Measurements from ENCODE around the gene GABPB1.
A peak's percentile ranks its signal among the peaks of the same experiment; 100 is the strongest.

The GABPB1 gene

DNA sequence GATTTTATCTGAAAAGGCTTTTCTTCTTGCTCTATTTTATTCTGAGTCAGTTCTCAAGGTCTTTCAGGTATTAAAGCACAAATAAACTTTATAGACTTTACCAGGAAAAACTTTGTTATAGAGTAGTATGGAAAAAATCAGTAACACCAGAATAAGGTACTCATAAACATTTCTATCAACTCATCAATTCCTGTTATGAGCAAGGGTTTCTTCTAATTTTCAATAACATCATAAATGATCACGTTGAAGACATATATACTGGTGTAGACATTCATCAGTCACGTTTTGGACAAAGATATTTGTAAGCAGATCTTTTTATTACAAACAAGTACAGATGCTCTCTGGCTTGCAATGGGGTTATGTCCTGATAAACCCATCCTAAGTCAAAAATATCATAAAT is 79.9 kb downstream of the GABPB1 start:
- no peak for DNase-seq

DNA sequence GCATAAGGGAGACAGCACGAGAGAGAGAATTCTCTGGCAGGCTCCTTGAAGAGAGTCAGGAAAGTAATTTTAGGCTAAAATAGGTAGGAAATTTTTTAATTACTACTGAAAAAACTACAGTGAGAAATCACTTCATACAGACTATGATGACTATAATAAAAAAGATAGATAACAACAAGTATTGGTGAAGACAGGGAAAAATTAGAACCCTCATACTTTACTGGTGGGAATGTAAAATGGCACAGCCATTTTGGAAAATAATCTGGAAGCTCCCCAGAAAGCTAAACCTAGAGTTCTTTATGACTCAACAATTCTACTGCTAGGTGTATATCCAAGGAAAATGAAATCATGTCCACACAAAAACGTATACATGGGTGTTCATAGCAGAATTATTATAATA is 87.4 kb downstream of the GABPB1 start:
- no peak for DNase-seq

DNA sequence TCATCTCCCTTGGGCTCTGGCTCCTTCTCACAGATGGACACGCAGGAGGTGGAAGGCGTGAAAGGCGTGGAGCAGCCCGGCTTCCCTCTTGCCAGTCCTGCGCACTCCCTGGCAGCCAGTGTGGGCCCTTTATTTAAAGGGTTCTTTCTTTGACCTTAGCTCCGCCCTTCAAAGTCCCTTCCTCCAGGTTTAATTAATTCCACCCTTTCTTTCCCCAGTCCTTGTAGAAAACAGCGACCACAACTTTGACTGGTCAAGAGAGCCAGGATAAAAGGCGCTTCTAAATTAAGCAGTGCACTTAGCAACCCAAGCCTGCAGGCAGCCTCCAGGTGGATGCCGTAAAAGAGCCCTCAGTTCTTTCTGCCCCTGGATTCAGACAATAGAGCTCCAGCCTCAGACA is 89.4 kb downstream of the GABPB1 start, which contains the start of gene HDC:
Gene HDC (minus strand): TSS at position 107 of the 400 bp plus-strand sequence. CDS start 103 bp downstream, at position 4.
- no peak for DNase-seq

DNA sequence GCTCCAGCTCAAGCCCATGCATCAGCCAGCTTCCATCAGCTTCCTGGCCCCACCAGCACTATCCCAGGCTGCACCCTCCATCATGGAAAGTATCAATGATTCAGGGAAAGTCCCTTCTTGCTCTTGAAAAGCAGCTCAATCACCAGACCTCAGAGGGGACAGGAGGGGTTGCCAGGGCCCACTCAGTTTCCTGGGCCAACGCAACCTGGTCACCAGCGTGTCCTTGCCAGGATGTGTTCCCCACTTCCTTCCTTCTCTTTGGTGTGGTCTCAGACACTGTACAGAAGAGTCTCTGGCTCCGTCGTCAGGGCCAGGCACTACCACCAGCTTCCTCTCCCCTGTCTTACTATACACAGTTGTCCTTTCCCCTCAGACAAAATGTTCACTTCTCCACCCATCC is 92.5 kb downstream of the GABPB1 start:
- peak; percentile 70 for DNase-seq

DNA sequence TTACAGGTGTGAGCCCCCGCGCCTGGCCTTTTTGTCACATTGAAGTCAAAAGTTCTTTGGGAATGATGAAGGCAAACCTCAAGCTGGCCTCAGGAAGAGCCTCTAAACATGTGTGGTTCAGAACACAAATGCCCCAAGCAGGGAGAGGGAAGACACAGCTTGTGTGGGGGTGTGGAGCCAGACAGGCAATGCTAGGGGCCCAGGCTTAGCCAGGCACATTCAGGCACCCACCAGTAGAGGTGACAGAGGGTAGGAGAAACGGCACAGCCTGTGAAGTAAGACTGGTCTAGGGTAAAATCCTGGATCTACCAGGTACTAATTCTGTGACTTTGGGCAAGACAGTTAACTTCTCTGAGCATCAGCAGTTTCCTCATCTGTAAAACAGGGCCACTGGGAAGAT is 93.0 kb downstream of the GABPB1 start:
- DNase-seq, result peak; percentile 50

DNA sequence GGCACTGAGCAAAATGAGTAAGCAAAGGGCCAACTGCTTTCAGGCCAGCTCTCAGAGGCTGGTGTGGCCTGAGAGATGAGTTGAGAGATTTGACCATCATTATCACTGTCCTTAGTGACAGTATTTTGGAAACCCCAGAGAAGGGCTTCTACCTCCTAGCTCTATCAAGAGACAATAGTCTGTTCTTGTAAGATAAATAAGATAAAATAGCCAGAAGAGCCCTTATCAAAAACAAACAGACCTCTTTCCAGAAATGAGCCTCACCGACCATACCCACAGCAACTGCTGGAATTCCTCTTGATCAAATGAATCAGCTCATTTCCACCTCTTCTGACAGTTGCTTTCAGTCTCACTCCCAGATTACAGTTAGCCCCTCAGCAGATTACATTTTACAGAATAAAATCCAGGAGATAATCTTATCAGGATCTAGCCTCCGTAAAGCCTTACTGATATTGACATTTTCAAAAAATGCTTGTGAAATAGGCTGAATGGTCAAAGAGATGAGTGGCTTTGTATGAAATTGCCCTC is 94.0 kb downstream of the GABPB1 start:
- peak; percentile 31 for DNase-seq

DNA sequence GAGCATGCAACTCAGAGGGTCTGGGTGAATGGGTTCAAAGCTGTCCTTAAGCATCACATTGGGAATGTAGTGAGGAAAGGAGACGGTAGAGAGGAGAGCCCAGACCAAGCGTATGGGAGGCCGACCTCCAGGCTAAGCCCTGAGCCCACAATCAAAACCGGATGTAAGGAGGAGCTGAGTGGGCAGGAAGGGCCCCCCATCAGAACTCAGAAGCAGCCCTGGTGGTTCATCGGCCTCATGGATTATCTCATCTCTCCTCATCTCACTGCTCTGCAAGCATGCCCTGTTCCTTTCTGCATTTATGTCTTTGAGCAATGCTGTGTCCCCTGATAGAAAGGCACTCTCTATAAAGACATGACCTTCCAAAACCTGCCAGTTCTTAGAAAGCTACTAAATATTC is 95.7 kb downstream of the GABPB1 start:
- DNase-seq, result no peak

DNA sequence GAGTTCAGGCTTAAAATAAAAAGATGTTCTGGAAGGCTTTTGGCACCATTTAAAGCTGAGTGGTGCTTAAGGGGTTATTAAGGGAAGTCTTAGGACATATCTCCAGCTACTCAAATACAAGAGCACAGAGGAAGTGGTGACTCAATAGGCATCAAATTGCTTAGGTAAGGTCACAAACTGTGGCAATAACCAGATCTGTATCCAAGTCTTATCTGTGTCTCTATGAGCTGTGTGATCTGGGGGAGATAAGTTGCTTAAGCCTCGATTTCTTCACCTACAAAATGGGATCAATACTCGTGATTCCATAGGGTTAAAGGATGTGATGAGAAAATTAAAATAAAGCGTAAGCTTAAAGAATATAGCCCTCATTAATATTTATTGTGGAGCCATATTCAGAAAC is 97.1 kb downstream of the GABPB1 start:
- no peak for DNase-seq

DNA sequence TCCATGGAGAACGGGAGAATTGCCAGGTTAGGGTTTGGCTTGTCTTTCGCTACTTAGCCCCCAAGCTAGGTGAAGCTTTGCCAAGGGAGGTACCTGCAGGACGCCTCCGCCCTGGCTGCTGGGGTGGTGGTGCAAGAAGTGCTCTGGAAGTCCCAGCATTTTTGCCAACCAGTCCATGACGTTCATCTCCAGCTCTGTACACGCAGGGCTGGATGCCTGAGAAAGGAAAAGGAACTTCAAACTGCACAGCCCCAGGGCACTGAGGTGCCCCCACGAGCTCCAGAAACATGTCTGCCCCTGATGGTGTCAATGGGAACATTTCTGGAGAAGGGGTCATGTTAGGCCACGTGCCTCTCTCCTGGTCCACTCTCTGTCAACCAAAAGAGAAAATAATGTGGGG is 97.7 kb downstream of the GABPB1 start:
- peak; percentile 17 for DNase-seq

DNA sequence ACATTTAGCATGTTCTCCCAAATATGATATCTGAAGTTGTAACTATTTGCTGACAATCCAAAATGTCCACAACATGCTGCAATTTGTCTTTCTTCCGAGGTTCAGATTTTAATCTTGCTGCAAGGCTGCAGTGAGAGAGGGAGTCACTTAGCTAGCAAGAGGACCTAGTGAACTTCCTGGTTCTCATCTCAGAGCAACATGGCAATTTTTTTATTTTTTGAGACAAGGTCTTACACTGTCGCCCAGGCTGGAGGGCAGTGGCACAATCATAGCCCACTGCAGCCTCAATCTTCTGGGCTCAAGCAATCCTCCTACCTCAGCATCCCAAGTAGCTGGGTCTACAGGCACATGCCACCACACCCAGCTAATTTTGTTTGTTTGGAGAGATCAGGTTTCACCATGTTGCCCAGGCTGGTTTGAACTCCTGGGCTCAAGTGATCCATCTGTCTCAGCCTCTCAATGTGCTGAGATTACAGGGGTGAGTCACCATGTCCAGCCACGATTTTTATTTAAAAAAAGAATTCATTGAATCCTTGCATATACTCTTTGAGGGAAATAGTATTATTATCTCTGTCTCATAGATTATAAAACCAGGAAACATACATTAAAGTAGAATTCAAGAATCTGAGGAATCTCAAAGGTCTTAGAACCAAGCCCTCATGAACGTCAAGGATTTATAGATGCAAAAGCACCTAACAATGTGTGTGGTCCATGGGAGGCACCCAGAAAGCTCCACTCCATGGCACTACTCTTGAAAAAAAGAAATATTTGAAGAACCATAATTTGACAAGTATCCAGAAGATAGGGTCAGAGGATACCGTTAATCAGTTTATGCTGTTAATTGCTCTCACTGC is 98.6 kb downstream of the GABPB1 start:
- DNase-seq, result no peak

DNA sequence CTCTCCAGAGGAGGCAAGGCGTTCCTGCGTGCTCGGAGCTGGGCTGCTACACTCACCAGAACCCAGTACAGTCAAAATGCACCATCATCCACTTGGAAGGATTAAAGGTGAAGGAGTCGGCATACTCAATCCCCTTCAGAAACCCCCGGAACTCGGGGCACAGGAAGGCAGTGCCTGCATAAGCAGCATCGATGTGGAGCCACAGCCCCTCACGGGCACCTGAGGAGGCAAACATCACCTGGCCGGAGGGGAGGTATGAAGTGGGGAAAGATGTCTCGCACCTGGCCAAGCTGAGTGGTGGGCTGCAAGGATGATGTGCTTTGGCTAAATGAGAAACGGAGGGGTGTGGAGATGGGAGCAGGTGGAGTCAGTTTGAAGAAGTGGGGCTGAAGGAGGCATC is 102.4 kb downstream of the GABPB1 start:
- no peak for DNase-seq

DNA sequence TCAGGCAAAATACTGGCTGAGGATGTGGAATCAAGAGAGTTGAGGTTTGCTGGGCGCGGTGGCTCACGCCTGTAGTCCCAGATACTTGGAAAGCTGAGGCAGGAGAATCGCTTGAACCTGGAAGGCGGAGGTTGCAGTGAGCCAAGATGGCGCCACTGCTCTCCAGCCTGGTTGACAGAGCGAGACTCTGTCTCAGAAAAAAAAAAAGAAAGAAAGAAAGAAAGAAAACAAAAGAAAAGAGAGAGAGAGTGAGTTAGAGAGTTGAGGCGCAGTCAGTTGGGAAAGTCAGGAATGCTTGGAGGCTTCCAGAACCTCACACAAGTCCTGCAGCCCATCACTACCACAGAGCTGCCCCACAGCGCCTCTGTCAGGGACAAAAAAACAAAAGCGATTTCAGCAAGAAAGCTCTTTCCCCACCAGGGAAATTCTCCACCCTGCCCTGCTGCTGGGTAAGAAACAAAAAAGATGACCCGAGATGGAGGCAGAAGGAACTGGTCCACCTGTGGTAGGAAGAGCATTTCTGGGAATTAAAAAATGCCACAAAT is 103.3 kb downstream of the GABPB1 start:
- no peak for DNase-seq

DNA sequence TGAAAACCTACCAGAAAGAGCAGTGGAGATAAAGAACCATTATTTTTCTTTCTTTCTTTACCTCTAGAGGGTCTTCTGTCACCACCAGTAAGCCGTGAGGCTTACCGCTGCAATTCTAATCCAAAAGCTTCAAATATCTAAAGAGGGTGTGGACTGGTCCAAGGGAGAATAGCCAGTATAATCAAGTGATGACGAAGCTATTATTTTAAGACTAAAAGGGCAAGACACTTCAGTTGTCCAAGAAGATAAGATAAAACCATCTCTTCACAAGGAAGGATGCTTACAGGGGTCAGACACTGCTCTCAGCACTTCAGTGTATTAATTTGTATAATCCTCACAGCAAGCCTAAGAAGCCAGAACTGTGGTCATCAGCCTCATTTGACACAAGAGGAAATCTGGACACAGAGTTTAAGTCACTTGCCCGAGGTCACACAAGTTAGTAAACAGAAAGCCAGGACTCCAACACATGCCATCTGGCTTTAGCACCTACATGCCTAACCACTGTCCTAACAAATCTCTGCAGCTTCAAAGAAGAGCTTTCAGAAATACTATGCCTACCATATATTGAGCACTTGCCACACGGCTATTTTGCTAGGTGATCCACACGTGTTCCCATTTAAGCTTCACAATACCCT is 104.1 kb downstream of the GABPB1 start:
- no peak for DNase-seq

DNA sequence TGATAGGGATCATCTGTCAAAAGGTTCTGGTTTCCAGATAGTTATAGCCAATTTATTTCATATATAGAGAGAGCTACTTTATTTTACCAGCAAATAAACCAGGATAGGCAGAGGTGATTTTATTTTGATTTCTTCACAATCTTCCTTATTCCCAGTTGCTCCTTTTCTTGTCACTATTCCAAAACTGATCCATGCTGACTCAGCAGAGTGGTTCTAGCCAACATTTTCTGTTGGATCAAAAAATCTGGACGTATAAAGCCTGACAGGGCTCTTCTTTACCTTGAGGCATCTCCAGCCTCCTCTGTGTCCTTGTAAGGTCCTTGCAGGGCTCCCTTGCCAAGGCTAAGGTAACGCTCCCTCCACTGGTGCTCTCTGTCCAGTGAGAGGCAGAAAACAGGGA is 105.3 kb downstream of the GABPB1 start:
- DNase-seq, result no peak

DNA sequence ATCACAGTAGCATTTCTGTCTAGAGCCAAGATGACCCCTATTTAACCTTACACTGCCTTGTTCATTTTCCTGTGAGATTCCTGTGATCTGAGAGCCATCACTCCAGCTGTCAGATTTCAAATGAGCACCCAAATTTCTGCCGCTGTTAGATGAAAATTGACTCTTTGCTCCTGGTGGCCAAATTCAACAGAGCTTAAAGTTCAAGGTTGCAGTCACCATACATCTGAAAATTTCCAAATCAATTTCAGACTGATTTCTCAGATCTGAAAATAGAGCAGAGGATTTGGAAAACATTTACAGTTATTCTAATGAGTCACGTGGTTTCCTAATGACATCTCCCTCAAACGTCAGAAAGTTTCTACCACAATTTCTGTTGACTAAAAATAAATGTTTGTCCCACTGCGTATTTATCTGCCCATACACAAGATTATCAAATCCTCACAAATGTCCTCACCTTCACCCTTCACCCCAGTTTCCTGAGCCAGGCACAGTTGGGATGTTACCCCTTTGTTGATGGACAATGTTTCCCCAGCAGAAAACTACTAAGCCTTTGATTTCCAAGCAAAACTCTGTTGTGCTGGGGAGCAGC is 105.9 kb downstream of the GABPB1 start:
- no peak for DNase-seq

DNA sequence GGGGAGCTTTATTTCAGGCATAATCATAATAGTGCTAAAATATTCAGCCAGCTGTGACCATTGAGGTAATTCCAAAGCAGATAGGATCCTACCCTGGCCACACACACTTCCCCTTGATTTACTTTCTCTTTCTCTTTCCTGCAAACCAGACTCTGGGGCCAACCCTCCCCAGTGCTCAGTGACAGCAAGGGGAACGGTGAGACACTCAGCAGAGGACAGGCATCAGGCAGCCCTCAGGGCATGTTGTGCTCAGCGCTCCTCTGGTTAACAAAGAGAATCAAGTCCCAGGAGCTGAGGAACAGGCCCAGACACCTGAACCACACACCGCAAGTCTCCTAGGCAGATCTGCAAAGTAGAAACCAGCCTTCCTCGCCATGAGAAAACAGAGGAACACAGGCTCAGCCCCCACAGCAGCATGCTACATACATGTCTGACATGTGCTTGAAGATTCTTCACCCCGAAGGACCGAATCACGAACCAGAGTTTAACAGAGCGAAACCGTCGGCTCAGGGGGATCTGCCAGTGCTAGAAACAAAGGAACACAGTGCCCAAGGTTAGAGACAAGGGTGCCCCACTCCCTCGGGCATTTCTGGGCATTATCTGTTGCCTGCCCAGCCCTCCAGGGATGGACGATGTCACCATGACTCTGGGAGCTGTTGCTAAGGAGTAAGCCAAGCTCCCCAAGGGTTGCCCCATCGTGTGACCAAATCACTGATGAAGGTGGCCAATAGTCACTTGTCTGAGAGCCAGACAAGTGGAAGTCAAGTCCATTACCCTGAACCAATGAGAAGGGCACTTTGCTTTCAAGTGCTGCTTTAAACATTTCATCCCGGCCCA is 107.0 kb downstream of the GABPB1 start:
- peak; percentile 60 for DNase-seq

DNA sequence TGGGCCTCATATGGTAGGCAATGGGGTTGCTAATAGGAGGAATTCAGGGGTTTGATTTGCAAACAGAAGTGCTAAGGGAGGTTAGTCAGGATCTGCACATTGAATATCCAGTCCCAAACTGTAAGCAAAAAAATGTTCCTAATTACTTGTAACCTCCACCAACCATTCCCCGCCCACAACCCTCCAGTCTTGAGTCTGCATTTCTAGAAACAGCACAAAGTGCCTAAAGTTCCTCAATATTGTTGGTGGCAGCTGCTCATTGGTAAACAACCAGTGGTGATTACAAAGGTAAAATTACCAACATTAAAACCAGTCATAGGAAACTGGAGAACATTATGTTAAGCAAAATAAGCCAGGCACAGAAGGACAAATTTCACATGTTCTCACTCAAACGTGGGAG is 108.4 kb downstream of the GABPB1 start:
- DNase-seq, result no peak

DNA sequence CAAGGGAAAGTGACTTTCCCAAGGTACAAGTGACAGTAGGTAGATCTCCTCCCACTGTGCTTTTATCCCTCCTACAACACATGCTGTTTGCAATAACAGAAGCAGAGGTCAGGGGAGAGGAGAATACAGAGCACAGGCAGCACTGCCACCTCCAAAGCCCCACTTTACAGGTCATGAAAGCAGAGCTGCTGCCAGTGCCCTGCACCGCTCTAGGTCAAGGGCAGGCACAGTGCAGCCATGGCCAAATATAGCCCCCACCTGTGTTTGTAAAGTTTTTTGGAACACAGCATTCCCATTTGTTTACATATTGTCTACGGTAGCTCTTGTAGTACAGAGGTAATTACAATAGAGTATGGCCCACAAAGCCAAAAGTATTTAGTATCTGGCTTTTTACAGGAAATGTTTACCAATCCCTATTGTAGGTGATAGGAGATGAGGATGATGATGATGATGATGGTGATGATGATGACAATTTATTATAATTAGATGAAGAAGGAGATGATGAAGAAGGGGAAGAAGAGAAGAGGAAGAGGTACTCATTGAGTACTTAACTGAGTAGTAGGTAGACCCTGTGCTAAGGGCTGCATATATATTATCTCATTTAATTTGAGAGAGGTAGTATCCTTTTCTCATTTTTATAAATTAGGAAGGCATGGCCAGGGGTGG is 109.9 kb downstream of the GABPB1 start:
- DNase-seq, result no peak

DNA sequence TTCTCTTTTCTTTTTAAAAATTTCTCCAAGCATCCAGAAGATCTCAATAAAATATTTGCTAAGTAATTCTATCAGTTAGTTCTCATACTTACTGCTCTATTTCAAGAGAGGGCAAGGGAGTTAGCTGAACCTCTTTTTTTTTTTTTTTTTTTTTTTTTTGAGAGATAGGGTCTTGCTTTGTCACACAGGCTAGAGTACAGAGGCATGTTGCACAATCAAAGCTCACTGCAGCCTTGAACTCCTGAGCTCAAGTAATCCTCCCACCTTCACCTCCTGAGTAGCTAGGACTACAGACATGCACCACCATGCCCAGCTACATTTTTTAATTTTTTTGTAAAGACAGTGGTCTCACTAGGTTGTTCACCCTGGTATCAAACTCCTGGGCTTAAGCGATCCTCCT is 110.8 kb downstream of the GABPB1 start:
- no peak for DNase-seq

DNA sequence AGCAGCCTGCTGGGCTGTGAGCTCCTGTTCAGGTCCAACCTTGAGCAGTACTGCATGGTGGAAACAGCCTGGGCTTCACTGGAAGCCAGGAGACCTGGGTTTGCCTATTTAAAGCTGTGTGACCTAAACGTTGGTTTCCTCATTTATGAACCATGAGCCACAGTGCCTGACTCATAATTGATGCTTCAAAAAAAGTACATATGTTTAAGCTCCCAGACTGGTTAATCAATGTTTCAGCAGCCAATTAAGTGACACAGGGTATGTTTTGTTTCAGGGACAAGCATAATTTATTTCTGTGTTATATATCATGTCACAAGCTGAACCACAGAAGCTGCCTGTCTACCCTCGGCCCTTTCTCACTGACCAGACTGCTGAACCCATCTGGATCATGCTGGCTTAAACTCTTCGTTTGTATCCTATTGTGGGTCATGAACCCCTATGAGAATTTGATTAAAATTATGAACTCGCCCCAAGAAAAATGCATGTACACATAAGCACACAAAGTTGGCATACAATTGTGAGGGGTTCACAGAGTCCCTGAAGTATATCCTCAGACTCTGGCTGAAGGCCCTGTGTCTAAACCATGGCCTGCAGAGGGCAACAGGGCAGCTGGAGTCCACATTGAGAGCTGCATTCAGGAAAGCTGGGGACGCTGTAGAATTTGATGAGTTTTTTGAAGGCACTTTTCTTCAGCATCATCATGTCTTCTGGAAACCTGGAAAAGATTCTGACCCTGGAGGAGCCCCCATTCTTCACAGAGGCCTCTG is 113.1 kb downstream of the GABPB1 start:
- DNase-seq, result no peak

DNA sequence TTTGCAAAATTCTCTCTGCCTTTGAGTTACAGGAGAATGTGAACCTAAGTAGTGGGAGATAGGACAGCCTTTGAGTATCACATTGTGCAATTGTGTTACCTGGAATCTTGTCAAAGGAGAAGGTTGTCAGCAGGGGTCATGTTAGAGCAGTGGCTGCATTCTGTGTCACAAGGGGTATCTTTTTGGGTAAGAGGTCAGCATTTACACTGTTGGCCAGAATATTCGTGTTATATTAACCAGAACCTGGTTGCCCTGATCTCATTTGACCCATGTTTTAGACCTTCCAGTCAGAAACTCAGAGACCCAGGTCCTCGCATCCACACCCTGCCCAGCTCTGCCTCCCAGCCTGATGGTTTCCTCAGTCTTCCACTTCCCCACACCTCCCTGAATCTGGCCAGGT is 116.7 kb downstream of the GABPB1 start:
- no peak for DNase-seq

All from stimulated activated CD8-positive, alpha-beta memory T cell treated with anti-CD3 and anti-CD28 coated beads, Interleukin-4, amount 100 ng/mL, for 48 hours (primary cell).